NB4 (cell line): ENCODE data around the gene USP24.

ENCODE experiments used
- DNase-seq: peaks from one replicate; pipeline ENCODE4 v3.0.0; 2010; ENCODE audit warnings: low read depth
- H3K4me3 ChIP-seq: one replicate; pipeline ENCODE4 v1.5.1; 2011; ENCODE audit warnings: mild to moderate bottlenecking, low read depth, low read length, moderate library complexity
- CTCF ChIP-seq: IDR thresholded peaks from one replicate; pipeline ENCODE4 v1.5.1; 2012; ENCODE audit warnings: low read depth, low read length
- MAX ChIP-seq: IDR thresholded peaks from 2 replicates; pipeline ENCODE4 v1.6.1; 2011; ENCODE audit warnings: low read depth, low read length
- MYC ChIP-seq: IDR thresholded peaks from 2 replicates; pipeline ENCODE4 v1.6.1; 2011; ENCODE audit warnings: low read depth, low read length
- POLR2A ChIP-seq: IDR thresholded peaks from 2 replicates; pipeline ENCODE4 v1.6.1; 2011; ENCODE audit warnings: mild to moderate bottlenecking; ENCODE audit not compliant: insufficient read length; ENCODE audit errors: extremely low read depth

USP24 gene

DNA sequence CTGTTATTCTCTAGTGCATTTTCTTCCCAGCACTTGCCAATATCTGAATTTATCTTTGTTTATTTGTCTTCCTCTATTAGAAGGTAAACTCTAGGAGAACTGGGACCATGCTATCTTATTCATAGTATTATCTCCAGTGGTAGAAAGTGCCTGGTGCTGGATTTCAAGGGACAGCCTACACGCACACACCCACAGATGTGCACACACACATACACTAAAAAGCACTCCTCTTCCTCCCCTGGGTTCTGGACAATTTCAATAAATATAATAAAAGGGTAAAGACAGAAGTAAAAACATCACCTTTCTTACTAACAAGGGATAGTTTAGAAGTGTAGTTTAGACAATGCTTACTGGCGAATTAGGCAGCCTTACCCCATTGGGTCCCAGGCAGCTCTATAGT, 28.5 kb upstream of the USP24 start:
- DNase-seq, result no peak
- no peak overlapping the region for H3K4me3 ChIP-seq
- TF ChIP-seq MYC (no peak), CTCF (no peak), POLR2A (no peak), MAX (no peak)

- no peak overlapping the region for H3K4me3 ChIP-seq
- no peak for DNase-seq
- no peak for TF ChIP-seq POLR2A
- TF ChIP-seq CTCF, result no peak
- TF ChIP-seq MAX, result no peak
- TF ChIP-seq MYC, result no peak
Observed at GRCh38 chr1:55239548-55239947, 24.4 kb upstream of the USP24 start.

GRCh38 chr1:55235722-55236121, 20.6 kb upstream of the USP24 start:
- DNase-seq, result no peak
- no peak for TF ChIP-seq MYC
- no peak for TF ChIP-seq POLR2A
- no peak overlapping the region for H3K4me3 ChIP-seq

DNA sequence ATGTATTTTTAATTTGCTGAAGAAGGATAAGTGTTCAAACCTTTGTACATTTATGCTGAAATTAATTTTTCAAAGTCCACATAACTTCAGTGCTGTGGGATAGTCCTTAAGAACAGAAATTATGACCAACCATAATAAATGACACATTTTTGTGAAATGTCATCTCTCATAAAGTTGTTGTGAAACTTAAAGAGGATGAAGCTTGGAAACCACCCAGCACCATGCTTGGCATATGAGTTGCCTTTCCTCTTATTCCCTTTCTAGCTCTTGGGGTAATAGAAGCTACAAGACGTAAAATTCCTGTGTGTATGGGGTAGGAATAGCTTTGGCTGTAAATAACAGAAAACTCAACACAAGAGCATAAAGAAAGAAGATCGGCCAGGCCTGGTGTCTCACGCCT, 18.9 kb upstream of the USP24 start:
- DNase-seq, result no peak

DNA sequence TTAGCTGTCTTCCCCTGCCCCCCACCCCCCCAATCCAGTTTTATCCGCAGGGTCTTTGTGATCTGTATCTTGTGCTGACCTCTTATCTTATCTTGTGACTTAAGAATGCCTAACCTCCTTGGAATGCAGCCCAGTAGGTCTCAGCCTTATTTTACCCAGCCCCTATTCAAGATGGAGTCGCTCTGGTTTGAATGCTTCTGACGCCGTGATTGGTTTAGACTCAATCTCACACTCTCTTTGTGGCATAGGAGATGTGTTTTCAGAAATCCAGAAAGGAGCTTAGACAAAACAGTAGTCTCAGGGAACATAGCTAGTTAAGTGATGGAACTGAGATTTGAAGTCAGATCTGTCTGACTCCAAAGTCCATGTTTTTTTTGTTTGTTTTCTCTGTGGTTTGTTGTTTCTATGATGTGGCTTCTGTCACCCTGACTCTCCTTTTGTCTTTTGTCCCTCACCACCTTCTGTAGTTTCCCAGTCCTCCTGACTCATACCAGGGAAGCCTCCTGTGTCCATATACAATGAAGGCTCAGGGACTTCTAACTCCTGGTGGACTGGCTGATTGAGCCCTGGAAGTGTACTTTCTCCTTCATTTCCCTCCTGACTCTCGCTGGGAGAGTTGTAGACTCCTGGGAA, 18.1 kb upstream of the USP24 start:
- TF ChIP-seq POLR2A (no peak), MAX (no peak)

More for the DNA sequence above, 18.9 kb upstream of the USP24 start:
- H3K4me3 ChIP-seq, result no peak overlapping the region
- TF ChIP-seq POLR2A (no peak), MYC (no peak), MAX (no peak), CTCF (no peak)

DNA sequence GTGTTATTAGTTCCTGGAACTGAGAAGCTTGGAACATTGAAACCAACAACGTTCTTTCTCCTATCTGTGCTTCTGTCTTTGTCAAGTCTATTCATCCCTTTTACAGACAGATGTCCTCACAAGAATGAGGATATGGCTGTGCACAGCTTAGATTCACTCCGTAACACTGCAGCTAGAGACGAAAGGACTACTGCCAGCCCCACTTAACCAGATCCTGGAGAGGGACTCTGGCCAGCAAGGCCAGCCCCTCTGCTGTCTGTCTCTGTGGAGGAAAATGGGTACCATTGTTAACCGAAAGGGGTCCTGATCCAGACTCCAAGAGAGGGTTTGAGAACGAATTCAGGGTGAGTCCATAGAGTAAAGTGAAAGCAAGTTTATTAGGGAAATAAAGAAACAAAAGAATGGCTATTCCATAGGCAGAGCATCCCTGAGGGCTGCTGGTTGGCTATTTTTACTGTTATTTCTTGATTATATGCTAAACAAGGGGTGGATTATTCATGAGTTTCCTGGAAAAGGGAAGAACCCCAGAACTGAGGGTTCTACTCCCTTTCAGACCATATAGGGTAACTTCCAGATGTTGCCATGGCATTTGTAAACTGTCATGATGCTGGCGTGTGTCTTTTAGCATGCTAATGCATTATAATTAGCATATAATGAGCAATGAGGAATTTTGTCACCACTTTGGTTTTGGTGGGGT, 17.4 kb upstream of the USP24 start:
- H3K4me3 ChIP-seq, result no peak overlapping the region
- DNase-seq, result no peak
- TF ChIP-seq POLR2A, result no peak
- TF ChIP-seq MAX, result no peak
- TF ChIP-seq MYC, result no peak
- TF ChIP-seq CTCF, result no peak

More for the DNA sequence above, 18.1 kb upstream of the USP24 start:
- no peak overlapping the region for H3K4me3 ChIP-seq
- DNase-seq, result no peak

- no peak overlapping the region for H3K4me3 ChIP-seq
- DNase-seq, result no peak
- TF ChIP-seq CTCF (no peak), POLR2A (no peak), MAX (no peak), MYC (no peak)
Observed at GRCh38 chr1:55231745-55232144, 16.6 kb upstream of the USP24 start.
